Loucy (cell line): ENCODE measurements around the gene MRPS17.

Experiments
- H2AFZ ChIP-seq: fragments of 200-600 bp; sonication (generic); 2 replicates; pipeline ENCODE4 v1.6.0; 2016; ENCODE audit warnings: antibody characterized with exemption, mild to moderate bottlenecking, low read length, moderate library complexity
- H3F3A ChIP-seq: fragments of 200-600 bp; 2 replicates; pipeline ENCODE4 v1.6.0; 2016; ENCODE audit warnings: antibody characterized with exemption, low read depth, mild to moderate bottlenecking
- H3K27me3 ChIP-seq: fragments of 200-600 bp; sonication (generic); 2 replicates; pipeline ENCODE4 v1.6.1; 2014; ENCODE audit warnings: low read length, mild to moderate bottlenecking; ENCODE audit not compliant: insufficient read depth, poor library complexity, severe bottlenecking
- H3K36me3 ChIP-seq: fragments of 200-600 bp; sonication (generic); 2 replicates; pipeline ENCODE4 v1.6.1; 2016; ENCODE audit warnings: low read length; ENCODE audit not compliant: insufficient read depth
- H3K4me1 ChIP-seq: fragments of 200-600 bp; sonication (generic); 2 replicates; pipeline ENCODE4 v1.5.1; 2014; ENCODE audit warnings: low read length, mild to moderate bottlenecking; ENCODE audit not compliant: insufficient read depth, poor library complexity, severe bottlenecking
- H3K4me2 ChIP-seq: fragments of 200-600 bp; sonication (generic); 2 replicates; pipeline ENCODE4 v1.6.0; 2014; ENCODE audit warnings: antibody characterized with exemption, low read length, low read depth, mild to moderate bottlenecking; ENCODE audit not compliant: poor library complexity, severe bottlenecking
- H3K4me3 ChIP-seq: fragments of 200-600 bp; sonication (generic); 2 replicates; pipeline ENCODE4 v1.5.1; 2014; ENCODE audit warnings: low read length, mild to moderate bottlenecking, mixed read lengths; ENCODE audit not compliant: poor library complexity, severe bottlenecking
- H3K79me2 ChIP-seq: fragments of 200-600 bp; sonication (generic); 2 replicates; pipeline ENCODE4 v1.6.1; 2014; ENCODE audit warnings: low read length; ENCODE audit not compliant: insufficient read depth
- H3K9ac ChIP-seq: fragments of 200-600 bp; sonication (generic); 2 replicates; pipeline ENCODE4 v1.6.0; 2014; ENCODE audit warnings: mild to moderate bottlenecking, low read depth, low read length, moderate library complexity; ENCODE audit not compliant: poor library complexity, severe bottlenecking
- H3K9me2 ChIP-seq: fragments of 200-600 bp; sonication (generic); replicated peaks from 2 replicates; pipeline ENCODE4 v1.6.1; 2016; ENCODE audit warnings: low read depth, low read length, mixed read lengths
- H3K9me3 ChIP-seq: fragments of 200-600 bp; sonication (generic); 2 replicates; pipeline ENCODE4 v1.6.1; 2014; ENCODE audit warnings: mild to moderate bottlenecking, antibody characterized with exemption, low read length, low read depth; ENCODE audit not compliant: insufficient read depth
- H4K20me1 ChIP-seq: fragments of 200-600 bp; sonication (generic); 2 replicates; pipeline ENCODE4 v1.6.0; 2014; ENCODE audit warnings: antibody characterized with exemption, low read length, mild to moderate bottlenecking; ENCODE audit not compliant: insufficient read depth, poor library complexity, severe bottlenecking
- EZH2phosphoT487 ChIP-seq: fragments of 200-600 bp; IDR thresholded peaks from 2 replicates; pipeline ENCODE4 v1.6.1; 2018; ENCODE audit warnings: antibody characterized with exemption, mild to moderate bottlenecking, moderate library complexity, borderline replicate concordance
- TF ChIP-seq, protein P1 (sequence below): fragments of 200-600 bp; sonication (generic); conservative IDR thresholded peaks from 2 replicates; pipeline ENCODE4 v1.5.1; 2014; ENCODE audit warnings: mild to moderate bottlenecking, antibody characterized with exemption, low read length

MRPS17 gene

DNA sequence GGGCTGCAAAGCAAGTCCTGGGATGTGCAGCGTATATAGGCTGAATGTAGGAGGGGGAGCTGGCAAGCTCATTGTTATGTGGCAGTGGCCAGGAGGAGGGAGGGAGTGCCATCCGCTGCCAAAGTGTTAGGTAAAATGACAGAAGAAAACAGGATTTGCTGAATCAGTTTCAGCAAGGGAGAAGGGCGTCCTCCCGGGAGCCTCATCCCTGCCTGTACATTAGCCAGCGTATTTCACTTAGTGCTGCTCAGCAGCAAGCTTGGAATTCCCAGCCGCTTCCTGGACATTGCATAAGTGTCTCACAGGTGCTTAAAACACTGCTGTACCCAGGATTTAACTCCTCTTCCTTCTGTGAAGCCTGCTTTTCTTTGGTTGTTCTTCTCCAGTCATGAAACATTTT lies 15.2 kb downstream of the MRPS17 start:
- Histone ChIP-seq H3K4me1 (peaks cover 38% of the 10 kb centered on the region), H3K4me2 (peak overlapping the region; percentile 62), H3K9me2 (no peaks in the 10 kb centered on the region), H3K27me3 (no peaks in the 10 kb centered on the region), H3K9me3 (no peaks in the 10 kb centered on the region), H4K20me1 (peaks cover 25% of the 10 kb centered on the region), H3K4me3 (no peak overlapping the region), H3K36me3 (no peaks in the 10 kb centered on the region), H3F3A (no peaks in the 10 kb centered on the region), H2AFZ (no peak overlapping the region), H3K79me2 (peaks cover 63% of the 10 kb centered on the region), H3K9ac (no peak overlapping the region)
- TF ChIP-seq, protein P1, sequence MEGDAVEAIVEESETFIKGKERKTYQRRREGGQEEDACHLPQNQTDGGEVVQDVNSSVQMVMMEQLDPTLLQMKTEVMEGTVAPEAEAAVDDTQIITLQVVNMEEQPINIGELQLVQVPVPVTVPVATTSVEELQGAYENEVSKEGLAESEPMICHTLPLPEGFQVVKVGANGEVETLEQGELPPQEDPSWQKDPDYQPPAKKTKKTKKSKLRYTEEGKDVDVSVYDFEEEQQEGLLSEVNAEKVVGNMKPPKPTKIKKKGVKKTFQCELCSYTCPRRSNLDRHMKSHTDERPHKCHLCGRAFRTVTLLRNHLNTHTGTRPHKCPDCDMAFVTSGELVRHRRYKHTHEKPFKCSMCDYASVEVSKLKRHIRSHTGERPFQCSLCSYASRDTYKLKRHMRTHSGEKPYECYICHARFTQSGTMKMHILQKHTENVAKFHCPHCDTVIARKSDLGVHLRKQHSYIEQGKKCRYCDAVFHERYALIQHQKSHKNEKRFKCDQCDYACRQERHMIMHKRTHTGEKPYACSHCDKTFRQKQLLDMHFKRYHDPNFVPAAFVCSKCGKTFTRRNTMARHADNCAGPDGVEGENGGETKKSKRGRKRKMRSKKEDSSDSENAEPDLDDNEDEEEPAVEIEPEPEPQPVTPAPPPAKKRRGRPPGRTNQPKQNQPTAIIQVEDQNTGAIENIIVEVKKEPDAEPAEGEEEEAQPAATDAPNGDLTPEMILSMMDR = no peak
- no peak for TF ChIP-seq EZH2phosphoT487

DNA sequence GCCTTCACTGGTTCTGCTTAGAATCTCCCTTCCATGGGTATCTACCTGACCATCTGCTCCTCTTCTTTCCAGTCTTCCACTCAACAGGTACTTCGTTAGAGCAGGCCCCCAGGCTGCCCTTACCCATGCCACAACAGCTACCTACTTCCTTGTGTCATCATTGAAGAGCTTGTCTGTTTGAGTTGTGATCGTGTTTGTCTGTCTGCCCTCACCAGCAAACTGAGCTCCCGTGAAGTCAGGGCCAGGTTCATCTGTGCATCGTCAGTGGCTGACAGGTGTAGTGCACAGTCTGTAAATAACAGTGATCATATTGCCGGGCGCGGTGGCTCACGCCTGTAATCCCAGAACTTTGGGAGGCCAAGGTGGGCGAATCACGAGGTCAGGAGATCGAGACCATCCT lies 17.7 kb downstream of the MRPS17 start:
- no peak for TF ChIP-seq EZH2phosphoT487
- TF ChIP-seq, protein P1 = no peak
- no peak overlapping the region for H3K9ac ChIP-seq

DNA sequence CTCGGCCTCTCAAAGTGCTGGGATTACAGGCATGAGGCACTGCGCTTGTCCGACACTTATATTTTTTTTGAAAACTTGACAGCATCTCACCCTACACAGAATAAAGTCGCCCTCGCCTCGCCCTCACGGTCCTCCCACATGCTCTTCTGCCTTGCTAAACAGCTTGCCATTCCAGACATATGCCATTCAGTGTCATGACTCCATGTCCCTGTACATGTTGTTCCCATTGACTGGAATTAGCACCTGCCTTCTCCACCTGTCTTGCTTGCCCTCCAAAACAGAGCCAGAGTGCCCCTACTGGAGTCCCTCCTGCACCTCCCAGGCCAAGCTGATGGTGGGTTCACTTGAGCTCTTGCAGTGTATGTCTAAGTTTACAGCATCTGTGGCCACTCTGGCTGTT lies 18.9 kb downstream of the MRPS17 start:
- H3F3A ChIP-seq = no peaks in the 10 kb centered on the region
- H3K27me3 ChIP-seq = no peaks in the 10 kb centered on the region
- H3K9me3 ChIP-seq = no peaks in the 10 kb centered on the region
- H3K36me3 ChIP-seq = no peaks in the 10 kb centered on the region
- H4K20me1 ChIP-seq = peaks cover 21% of the 10 kb centered on the region
- peak overlapping the region; percentile 20 for H3K4me2 ChIP-seq
- H3K4me1 ChIP-seq = peaks cover 32% of the 10 kb centered on the region
- H2AFZ ChIP-seq = no peak overlapping the region
- peaks cover 67% of the 10 kb centered on the region for H3K79me2 ChIP-seq
- TF ChIP-seq, protein P1 = no peak
- TF ChIP-seq EZH2phosphoT487 = no peak
- no peak overlapping the region for H3K9ac ChIP-seq
- no peaks in the 10 kb centered on the region for H3K9me2 ChIP-seq
- H3K4me3 ChIP-seq = no peak overlapping the region

More for the DNA sequence above, 17.7 kb downstream of the MRPS17 start:
- peaks cover 26% of the 10 kb centered on the region for H4K20me1 ChIP-seq
- H3K9me3 ChIP-seq = no peaks in the 10 kb centered on the region
- peaks cover 74% of the 10 kb centered on the region for H3K79me2 ChIP-seq
- no peak overlapping the region for H3K4me3 ChIP-seq
- no peaks in the 10 kb centered on the region for H3K27me3 ChIP-seq
- H3K36me3 ChIP-seq = no peaks in the 10 kb centered on the region
- no peaks in the 10 kb centered on the region for H3F3A ChIP-seq
- peaks cover 32% of the 10 kb centered on the region for H3K4me1 ChIP-seq
- H3K4me2 ChIP-seq = no peak overlapping the region
- H3K9me2 ChIP-seq = no peaks in the 10 kb centered on the region
- H2AFZ ChIP-seq = no peak overlapping the region
